ENCODE results near the gene ATP1A1.

GRCh38 chr1:116375887-116376728 is 3.1 kb downstream of the ATP1A1 start:
- TF ChIP-seq CTCF (IDR thresholded peaks at IDR 0.05) (no peak), MAX (CRISPR knock-in tag; IDR thresholded peaks at IDR 0.05) (no peak), E2F4 (CRISPR knock-in tag; IDR thresholded peaks at IDR 0.05; ENCODE audit: borderline replicate concordance, low read depth) (no peak), SP1 (CRISPR knock-in tag; conservative IDR thresholded peaks at IDR 0.05) (no peak), GABPB1 (CRISPR knock-in tag; IDR thresholded peaks at IDR 0.05) (no peak), CBFB (CRISPR knock-in tag; IDR thresholded peaks at IDR 0.05; ENCODE audit: low read depth) (no peak)
